Activated CD4-positive, alpha-beta memory T cell treated with anti-CD3 and anti-CD28 coated beads for 36 hours (primary cell): ENCODE measurements around the gene BPI. TPM values are rescaled to one million over a fixed set of nuclear protein-coding genes. Genes with fewer than 3 reads are reported as not detected.

Experiments
- total RNA-seq, 2 experiments: library from RNA; stranded (reverse); gene quantifications; one replicate each; pipeline ENCODE4 v1.2.3, GENCODE V29; 2021

BPI gene
- total RNA-seq, 2 experiments from 2014 or later = not detected

Other genes starting within 250 kb of the BPI start
- not detected for gene TGM2, start 138.9 kb upstream of the BPI start, total RNA-seq
- not detected for gene KIAA1755, start 43.4 kb upstream of the BPI start, total RNA-seq
- gene LBP, start 42.3 kb downstream of the BPI start, total RNA-seq = not detected
- 10 to 100 TPM; 55.4 to 55.6 TPM for gene SNHG17, start 131.2 kb downstream of the BPI start, total RNA-seq
- 10 to 100 TPM; 25.7 to 25.8 TPM for gene RALGAPB, start 168.7 kb downstream of the BPI start, total RNA-seq